ENCODE results near the gene FNBP1. TPM values are rescaled to one million over a fixed set of nuclear protein-coding genes. Genes with fewer than 3 reads are reported as not detected.

The FNBP1 gene
- total and polyA plus RNA-seq, 2 of the 13 experiments (the other 11 are each of a cell fraction or from before 2014, with no cell fraction given) = 5.4 to 19.5 TPM

- TF ChIP-seq ZNF292 (CRISPR knock-in tag; IDR thresholded peaks at IDR 0.05; ENCODE audit: borderline replicate concordance, low read depth) = no peak
- no peak for TF ChIP-seq MAFK (conservative IDR thresholded peaks at IDR 0.05 in 1 of 2, IDR thresholded peaks at IDR 0.05 in 1 of 2; ENCODE audit: low read length in 2 of 2)
- no peak for TF ChIP-seq MYPOP (CRISPR knock-in tag; IDR thresholded peaks at IDR 0.05)
- no peak for TF ChIP-seq NFE2 (CRISPR knock-in tag; IDR thresholded peaks at IDR 0.05)
- TF ChIP-seq SIN3B (IDR thresholded peaks at IDR 0.05; ENCODE audit: low read length) = peak; percentile 70
- TF ChIP-seq KLF11 (CRISPR knock-in tag; IDR thresholded peaks at IDR 0.05) = 0 out of 2 replicates have a peak, but pooled peaks have one; percentile 69
- TF ChIP-seq KDM3A (CRISPR knock-in tag; IDR thresholded peaks at IDR 0.05; ENCODE audit: low read depth) = peak; percentile 72; the same call in 1 of the 2 replicates
- TF ChIP-seq SALL2 (CRISPR knock-in tag; IDR thresholded peaks at IDR 0.05) = peak; percentile 78
- peak; percentile 69 for TF ChIP-seq SRSF1 (optimal IDR thresholded peaks at IDR 0.05; ENCODE audit: low read depth, low read length)
- TF ChIP-seq SIN3A (IDR thresholded peaks at IDR 0.05; ENCODE audit: borderline replicate concordance, low read depth, low read length) = peak; percentile 63; the same call in 1 of the 2 replicates
- TF ChIP-seq ZNF232 (CRISPR knock-in tag; IDR thresholded peaks at IDR 0.05; ENCODE audit: borderline replicate concordance) = no peak; the same call in 1 of the 2 replicates
- TF ChIP-seq ZFAT (CRISPR knock-in tag; conservative IDR thresholded peaks at IDR 0.05) = no peak
- TF ChIP-seq NFYC (CRISPR knock-in tag; IDR thresholded peaks at IDR 0.05) = no peak; the same call in 1 of the 2 replicates
- TF ChIP-seq NFIC (IDR thresholded peaks at IDR 0.05; ENCODE audit: low read length) = no peak
- TF ChIP-seq ZFP62 (CRISPR knock-in tag; IDR thresholded peaks at IDR 0.05) = no peak
- no peak for TF ChIP-seq ZNF496 (CRISPR knock-in tag; IDR thresholded peaks at IDR 0.05; ENCODE audit: insufficient replicate concordance)
- no peak for TF ChIP-seq HDAC6 (IDR thresholded peaks at IDR 0.05; ENCODE audit: low read depth, low read length)
- TF ChIP-seq ZNF296 (CRISPR knock-in tag; conservative IDR thresholded peaks at IDR 0.05) = no peak
- TF ChIP-seq ZFP36L1 (CRISPR knock-in tag; IDR thresholded peaks at IDR 0.05) = 0 out of 2 replicates have a peak, but pooled peaks have one; percentile 26
- no peak for TF ChIP-seq EEA1 (CRISPR knock-in tag; IDR thresholded peaks at IDR 0.05; ENCODE audit: borderline replicate concordance)
- TF ChIP-seq, protein P1, sequence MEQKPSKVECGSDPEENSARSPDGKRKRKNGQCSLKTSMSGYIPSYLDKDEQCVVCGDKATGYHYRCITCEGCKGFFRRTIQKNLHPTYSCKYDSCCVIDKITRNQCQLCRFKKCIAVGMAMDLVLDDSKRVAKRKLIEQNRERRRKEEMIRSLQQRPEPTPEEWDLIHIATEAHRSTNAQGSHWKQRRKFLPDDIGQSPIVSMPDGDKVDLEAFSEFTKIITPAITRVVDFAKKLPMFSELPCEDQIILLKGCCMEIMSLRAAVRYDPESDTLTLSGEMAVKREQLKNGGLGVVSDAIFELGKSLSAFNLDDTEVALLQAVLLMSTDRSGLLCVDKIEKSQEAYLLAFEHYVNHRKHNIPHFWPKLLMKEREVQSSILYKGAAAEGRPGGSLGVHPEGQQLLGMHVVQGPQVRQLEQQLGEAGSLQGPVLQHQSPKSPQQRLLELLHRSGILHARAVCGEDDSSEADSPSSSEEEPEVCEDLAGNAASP (CRISPR knock-in tag; IDR thresholded peaks at IDR 0.05; ENCODE audit: borderline replicate concordance) = 0 out of 2 replicates have a peak, but pooled peaks have one; percentile 37
- peak; percentile 77; the same call in 1 of the 2 replicates for TF ChIP-seq ZNF703 (CRISPR knock-in tag; IDR thresholded peaks at IDR 0.05; ENCODE audit: borderline replicate concordance)
- TF ChIP-seq, protein P2, sequence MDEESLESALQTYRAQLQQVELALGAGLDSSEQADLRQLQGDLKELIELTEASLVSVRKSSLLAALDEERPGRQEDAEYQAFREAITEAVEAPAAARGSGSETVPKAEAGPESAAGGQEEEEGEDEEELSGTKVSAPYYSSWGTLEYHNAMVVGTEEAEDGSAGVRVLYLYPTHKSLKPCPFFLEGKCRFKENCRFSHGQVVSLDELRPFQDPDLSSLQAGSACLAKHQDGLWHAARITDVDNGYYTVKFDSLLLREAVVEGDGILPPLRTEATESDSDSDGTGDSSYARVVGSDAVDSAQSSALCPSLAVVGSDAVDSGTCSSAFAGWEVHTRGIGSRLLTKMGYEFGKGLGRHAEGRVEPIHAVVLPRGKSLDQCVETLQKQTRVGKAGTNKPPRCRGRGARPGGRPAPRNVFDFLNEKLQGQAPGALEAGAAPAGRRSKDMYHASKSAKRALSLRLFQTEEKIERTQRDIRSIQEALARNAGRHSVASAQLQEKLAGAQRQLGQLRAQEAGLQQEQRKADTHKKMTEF (CRISPR knock-in tag; IDR thresholded peaks at IDR 0.05) = peak; percentile 67; the same call in 1 of the 2 replicates
- TF ChIP-seq TRIM22 (IDR thresholded peaks at IDR 0.05) = no peak
- TF ChIP-seq ZFP36 (IDR thresholded peaks at IDR 0.05; ENCODE audit: borderline replicate concordance, low read depth, low read length, partially characterized antibody) = no peak
- TF ChIP-seq DNMT1 (CRISPR knock-in tag; IDR thresholded peaks at IDR 0.05) = no peak
These were observed 10.7 kb upstream of the FNBP1 start, which contains the start of gene GPR107 (continued) for GRCh38 chr9:130053504-130054324.
